NCI-H345 treated with DMSO at 0.1 percent for 48 hours (cell line): ENCODE results near the gene BRD2.
"Not testable (repeated sequence)": the region's sequence is repeated elsewhere in the genome, so short reads cannot be mapped to it uniquely, and the experiment has no call there.

Experiments used
- DNase-seq: peaks from one replicate; lab custom pipeline; 2025; ENCODE audit not compliant: unreplicated experiment; lab: John Stamatoyannopoulos, UW

BRD2 gene

GRCh38 chr6:32968093-32968866 lies at the start of gene BRD2:
Gene BRD2, plus strand, starts transcription at chr6:32968594. Its CDS starts 4,305 bp downstream, at chr6:32972899.
- DNase-seq = peak; percentile 94

- DNase-seq = no peak
These were observed 47.7 kb upstream of the BRD2 start for GRCh38 chr6:32920715-32921114.

- no peak for DNase-seq
These were observed 46.3 kb upstream of the BRD2 start for GRCh38 chr6:32922083-32922482.

GRCh38 chr6:32931211-32931610 lies 37.2 kb upstream of the BRD2 start:
- DNase-seq = no peak

- no peak for DNase-seq
These were observed 36.1 kb upstream of the BRD2 start for GRCh38 chr6:32932132-32932868.

GRCh38 chr6:32933661-32934085 lies 34.7 kb upstream of the BRD2 start:
- DNase-seq = peak; percentile 19

GRCh38 chr6:32935551-32936238 lies 32.7 kb upstream of the BRD2 start:
- DNase-seq = no peak

- DNase-seq = no peak
These were observed 31.9 kb upstream of the BRD2 start for GRCh38 chr6:32936239-32937152.

- no peak for DNase-seq
These were observed 31.2 kb upstream of the BRD2 start for GRCh38 chr6:32937230-32937633.

- no peak for DNase-seq
These were observed 29.9 kb upstream of the BRD2 start for GRCh38 chr6:32938494-32938893.

GRCh38 chr6:32940656-32941213 lies 27.7 kb upstream of the BRD2 start, which contains the start of gene HLA-DMB:
Gene HLA-DMB, minus strand, starts transcription at chr6:32941028. Its CDS starts 221 bp downstream, at chr6:32940807.
- DNase-seq = no peak

- no peak for DNase-seq
These were observed 27.1 kb upstream of the BRD2 start for GRCh38 chr6:32941214-32941768.

GRCh38 chr6:32942555-32943123 lies 25.8 kb upstream of the BRD2 start:
- not testable (repeated sequence) for DNase-seq

- no peak for DNase-seq
These were observed 24.3 kb upstream of the BRD2 start for GRCh38 chr6:32943864-32944649.

GRCh38 chr6:32945108-32945760 lies 23.2 kb upstream of the BRD2 start:
- no peak for DNase-seq

- no peak for DNase-seq
These were observed 22.4 kb upstream of the BRD2 start for GRCh38 chr6:32945953-32946352.

GRCh38 chr6:32946893-32947292 lies 21.5 kb upstream of the BRD2 start:
- DNase-seq = no peak
